Sigmoid colon (tissue), 4 donors: Measurements from ENCODE around the gene MYPN.

ENCODE experiments used
- POLR2A ChIP-seq, 2 donors: fragments of 450-650 bp; IDR thresholded peaks; one replicate each; pipeline ENCODE4 v1.6.1; 2016; ENCODE audit warnings: antibody characterized with exemption in 2 of 2, mild to moderate bottlenecking in 2 of 2, moderate library complexity in 2 of 2
- POLR2AphosphoS5 ChIP-seq, 4 donors: sonication (generic); formaldehyde crosslinking; IDR thresholded peaks; one replicate each; pipeline ENCODE4 v1.6.1; 2017; ENCODE audit warnings: antibody characterized with exemption in 4 of 4
- TF ChIP-seq, protein P1 (sequence below), 4 experiments: fragments of 450-650 bp in 3 of 4; fragments of 200-600 bp in 1 of 4; IDR thresholded peaks; one replicate each; pipeline ENCODE4 v1.5.1; 2016 to 2019; ENCODE audit warnings: antibody characterized with exemption in 4 of 4, mild to moderate bottlenecking in 3 of 4, moderate library complexity in 2 of 4

DNA sequence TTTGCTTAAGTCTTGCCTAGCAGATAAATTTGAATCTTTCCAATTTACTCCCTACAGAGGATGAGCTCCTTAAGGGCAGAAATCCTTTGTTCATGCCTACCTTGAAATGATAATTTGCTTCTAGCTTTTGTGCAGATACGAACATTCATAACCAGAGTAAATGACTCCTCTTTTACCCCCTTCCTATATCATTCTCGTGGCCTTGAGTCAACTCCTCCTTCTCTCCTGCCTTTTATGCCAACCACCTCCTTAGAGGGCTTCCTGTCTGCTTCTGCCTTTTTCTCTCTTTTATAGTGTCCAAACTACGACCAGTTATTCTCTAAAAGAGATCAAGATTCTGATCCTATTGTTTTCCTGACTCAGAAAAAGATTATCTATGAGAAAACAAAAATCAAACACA is 36.4 kb downstream of the MYPN start:
- TF ChIP-seq, protein P1, sequence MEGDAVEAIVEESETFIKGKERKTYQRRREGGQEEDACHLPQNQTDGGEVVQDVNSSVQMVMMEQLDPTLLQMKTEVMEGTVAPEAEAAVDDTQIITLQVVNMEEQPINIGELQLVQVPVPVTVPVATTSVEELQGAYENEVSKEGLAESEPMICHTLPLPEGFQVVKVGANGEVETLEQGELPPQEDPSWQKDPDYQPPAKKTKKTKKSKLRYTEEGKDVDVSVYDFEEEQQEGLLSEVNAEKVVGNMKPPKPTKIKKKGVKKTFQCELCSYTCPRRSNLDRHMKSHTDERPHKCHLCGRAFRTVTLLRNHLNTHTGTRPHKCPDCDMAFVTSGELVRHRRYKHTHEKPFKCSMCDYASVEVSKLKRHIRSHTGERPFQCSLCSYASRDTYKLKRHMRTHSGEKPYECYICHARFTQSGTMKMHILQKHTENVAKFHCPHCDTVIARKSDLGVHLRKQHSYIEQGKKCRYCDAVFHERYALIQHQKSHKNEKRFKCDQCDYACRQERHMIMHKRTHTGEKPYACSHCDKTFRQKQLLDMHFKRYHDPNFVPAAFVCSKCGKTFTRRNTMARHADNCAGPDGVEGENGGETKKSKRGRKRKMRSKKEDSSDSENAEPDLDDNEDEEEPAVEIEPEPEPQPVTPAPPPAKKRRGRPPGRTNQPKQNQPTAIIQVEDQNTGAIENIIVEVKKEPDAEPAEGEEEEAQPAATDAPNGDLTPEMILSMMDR (IDR thresholded peaks at IDR 0.05) = no peak
- no peak for TF ChIP-seq POLR2AphosphoS5 (IDR thresholded peaks at IDR 0.05)
- TF ChIP-seq POLR2A (IDR thresholded peaks at IDR 0.05) = no peak
